ENCODE measurements around the gene MOB3A.

DNA sequence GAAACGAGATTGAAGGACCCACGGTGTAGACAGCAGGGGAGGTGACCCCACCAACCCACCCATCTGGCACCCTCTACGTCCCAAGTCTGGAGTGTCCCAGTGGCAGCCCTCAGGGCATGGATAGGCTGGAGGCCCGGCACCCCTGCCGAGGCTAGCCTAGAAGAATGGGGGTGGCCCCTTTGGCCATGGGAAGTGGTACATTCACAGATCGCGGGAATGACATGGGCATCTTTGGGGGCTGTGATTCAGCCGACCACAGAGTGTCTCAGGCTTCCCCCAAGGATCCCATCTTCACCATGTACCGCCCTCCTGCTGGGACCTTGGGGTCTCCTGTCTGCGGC lies 33.8 kb downstream of the MOB3A start:
- TF ChIP-seq CTCF (IDR thresholded peaks at IDR 0.05) (no peak), POLR2A (IDR thresholded peaks at IDR 0.05) (no peak)

All from adrenal gland (tissue), 5 donors.